Occipital lobe (tissue), 2 donors: ENCODE measurements around the gene MYL11. TPM values are rescaled to one million over a fixed set of nuclear protein-coding genes. Genes with fewer than 3 reads are reported as not detected.
"Not testable (repeated sequence)": the region's sequence is repeated elsewhere in the genome, so short reads cannot be mapped to it uniquely, and the experiment has no call there.

ENCODE experiments used
- DNase-seq: peaks from one replicate; lab custom pipeline; 2025; lab: John Stamatoyannopoulos, UW
- total RNA-seq: library from RNA; depleted of rRNA; stranded (reverse); fragments of >200 nt; gene quantifications from one replicate; pipeline ENCODE4 v1.2.3, GENCODE V29; 2014

MYL11 gene
- total RNA-seq, 1 donor from 2014 or later: 6.1 TPM

- DNase-seq: peak; percentile 82
Observed at GRCh38 chr16:30395155-30395991, 20.8 kb downstream of the MYL11 start, which contains the start of gene ZNF48. TSS of gene ZNF48 (plus strand) at chr16:30395420. CDS start at chr16:30395795, 375 bp downstream.

DNA sequence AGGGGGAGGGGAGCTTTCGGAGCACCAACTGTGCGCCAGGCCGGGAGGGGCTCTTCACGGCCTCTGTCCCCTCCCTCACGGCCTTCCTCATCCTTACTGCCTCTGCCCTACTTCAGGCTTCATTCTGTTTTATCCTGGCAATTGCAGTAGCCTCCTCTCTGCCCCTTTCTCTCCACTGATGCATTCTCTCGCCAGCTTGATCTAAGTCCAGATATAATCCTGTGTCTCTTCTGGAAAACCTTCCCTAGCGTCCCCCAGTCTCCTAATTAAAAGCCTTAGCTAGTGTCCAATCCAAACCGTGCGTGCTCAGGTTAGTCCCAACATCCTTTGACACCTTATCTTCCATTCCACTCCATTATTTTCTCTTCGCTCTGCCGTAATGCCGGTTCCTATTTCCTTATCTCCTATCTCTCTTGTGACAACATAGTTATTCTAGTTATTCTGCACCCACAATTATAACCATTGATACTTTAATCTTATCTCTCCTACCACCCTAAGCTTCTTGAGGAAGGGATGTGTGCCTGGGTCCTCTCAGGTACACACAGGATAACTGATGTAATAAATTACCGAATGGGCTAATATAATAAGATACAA is 21.5 kb downstream of the MYL11 start:
- no peak for DNase-seq

DNA sequence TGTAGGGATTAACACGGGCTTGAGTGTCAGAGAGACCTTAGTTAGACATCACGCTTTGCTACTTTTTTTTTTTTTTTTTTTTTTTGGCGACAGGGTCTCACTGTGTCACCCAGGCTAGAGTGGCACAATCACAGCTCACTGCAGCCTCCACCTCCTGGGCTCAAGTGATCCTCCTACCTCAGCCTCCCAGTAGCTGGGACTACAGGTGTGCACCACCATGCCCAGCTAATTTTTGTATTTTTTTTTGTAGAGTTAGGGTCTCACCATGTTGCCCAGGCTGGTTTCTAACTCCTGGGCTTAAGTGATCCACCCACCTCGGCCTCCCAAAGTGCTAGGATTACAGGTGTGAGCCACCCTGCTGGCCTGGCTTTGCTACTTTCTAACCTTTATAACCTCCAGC is 22.0 kb downstream of the MYL11 start:
- not testable (repeated sequence) for DNase-seq

DNA sequence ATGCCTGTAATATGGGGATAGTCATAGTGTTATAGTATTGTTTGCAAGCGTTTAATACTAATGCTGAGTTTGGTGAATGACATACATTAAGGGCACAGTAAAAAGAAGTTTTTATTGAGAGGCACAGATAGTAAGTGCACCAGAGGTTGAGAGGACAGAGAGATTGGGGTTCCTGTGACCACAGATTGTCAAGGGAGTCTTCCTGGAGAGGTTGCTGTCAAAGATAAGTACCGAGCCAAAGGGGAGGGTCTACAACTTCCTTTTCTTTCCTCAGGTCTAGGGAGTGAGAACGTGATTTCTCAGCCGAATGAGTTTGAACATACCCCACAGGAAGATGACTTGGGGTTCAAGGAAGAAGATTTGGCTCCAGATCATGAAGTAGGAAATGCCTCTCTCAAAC is 22.5 kb downstream of the MYL11 start:
- DNase-seq: no peak

DNA sequence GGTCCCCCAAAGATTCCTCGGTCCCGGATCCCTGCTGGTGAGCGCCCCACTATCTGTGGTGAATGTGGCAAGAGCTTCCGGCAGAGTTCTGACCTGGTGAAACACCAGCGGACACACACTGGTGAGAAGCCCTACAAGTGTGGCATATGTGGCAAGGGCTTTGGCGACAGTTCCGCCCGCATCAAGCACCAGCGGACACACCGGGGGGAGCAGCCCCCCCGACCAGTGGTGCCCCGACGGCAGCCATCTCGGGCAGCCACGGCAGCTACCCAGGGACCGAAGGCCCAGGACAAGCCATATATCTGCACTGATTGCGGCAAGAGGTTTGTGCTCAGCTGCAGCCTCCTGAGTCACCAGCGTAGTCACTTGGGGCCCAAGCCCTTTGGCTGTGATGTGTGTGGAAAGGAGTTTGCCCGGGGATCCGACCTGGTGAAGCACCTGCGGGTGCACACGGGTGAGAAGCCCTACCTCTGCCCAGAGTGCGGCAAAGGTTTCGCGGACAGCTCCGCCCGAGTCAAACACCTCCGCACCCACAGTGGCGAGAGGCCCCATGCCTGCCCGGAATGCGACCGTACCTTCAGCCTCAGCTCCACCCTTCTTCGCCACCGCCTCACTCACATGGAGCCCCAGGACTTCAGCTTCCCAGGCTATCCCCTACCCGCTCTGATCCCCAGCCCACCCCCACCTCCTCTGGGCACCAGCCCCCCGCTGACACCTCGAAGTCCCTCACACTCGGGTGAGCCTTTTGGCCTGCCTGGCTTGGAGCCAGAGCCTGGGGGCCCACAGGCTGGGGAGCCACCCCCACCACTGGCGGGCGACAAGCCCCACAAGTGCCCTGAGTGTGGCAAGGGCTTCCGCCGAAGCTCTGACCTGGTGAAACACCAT is 23.4 kb downstream of the MYL11 start:
- no peak for DNase-seq

DNA sequence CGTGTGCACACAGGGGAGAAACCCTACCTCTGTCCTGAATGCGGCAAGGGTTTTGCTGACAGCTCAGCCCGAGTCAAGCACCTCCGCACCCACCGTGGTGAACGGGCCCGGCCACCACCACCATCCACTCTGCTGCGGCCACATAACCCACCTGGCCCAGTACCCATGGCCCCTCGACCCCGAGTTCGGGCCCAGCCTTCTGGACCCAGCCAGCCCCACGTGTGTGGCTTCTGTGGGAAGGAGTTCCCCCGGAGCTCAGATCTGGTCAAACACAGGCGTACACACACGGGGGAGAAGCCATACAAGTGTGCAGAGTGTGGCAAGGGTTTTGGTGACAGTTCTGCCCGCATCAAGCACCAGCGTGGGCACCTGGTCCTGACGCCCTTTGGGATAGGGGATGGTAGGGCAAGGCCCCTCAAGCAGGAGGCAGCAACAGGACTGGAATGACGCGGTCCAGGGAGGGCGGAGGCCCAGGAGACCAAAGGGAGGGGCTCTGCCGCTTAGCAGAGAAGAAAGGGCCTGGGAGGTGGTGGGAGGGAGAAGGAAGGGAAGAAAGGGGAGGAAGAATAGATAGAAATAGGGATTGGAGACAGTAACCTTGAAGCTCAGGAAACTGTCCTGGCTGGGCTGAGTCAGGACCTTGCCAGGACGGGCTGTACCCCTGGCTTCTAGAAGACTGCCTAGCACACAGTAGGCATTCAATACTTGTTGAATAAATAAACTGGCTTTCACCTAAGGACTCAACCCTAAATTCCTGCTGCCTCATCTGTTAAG is 24.2 kb downstream of the MYL11 start:
- no peak for DNase-seq

- no peak for DNase-seq
Observed at GRCh38 chr16:30399435-30400186, 25.0 kb downstream of the MYL11 start.

GRCh38 chr16:30401768-30402425 is 27.3 kb downstream of the MYL11 start:
- no peak for DNase-seq

- DNase-seq: no peak
Observed at GRCh38 chr16:30406795-30407101, 32.1 kb downstream of the MYL11 start.

- DNase-seq: peak; percentile 92
Observed at GRCh38 chr16:30407102-30407803, 32.7 kb downstream of the MYL11 start, which contains the start of gene ZNF771. TSS of gene ZNF771 (plus strand) at chr16:30407606. CDS start at chr16:30408054, 448 bp downstream.

GRCh38 chr16:30407804-30408534 is 33.4 kb downstream of the MYL11 start:
- no peak for DNase-seq

- peak; percentile 81 for DNase-seq
Observed at GRCh38 chr16:30409125-30410060, 34.8 kb downstream of the MYL11 start.

DNA sequence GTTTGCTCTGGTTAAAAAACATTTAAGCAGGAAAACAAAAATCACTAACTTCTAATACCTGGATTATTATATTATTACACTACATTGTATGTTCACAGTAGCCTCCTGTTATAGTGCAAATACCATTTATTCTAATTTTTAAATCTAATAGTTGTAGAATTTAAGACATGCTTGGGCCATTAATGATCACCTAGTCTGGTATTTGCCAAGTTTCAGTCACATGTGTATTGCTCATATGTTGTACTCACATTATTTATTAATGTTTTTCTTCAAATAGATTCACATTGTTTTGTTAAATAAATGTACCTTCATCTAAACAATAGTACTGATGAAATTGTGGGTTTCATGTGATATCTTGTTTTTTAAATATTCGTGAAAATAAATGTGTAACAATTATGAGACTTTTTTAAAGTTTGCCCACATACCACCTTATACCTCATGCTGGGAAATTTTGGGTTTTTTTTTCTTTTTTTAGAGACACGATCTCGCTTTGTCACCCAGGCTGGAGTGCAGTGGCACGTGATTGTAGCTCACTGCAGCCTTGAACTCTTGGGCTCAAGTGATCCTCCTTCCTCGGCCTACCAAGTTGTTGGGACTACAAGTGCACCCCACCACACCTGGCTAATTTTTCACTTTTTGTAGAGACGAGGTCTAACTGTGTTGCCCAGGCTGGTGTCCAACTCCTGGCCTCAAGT is 38.7 kb downstream of the MYL11 start:
- DNase-seq: no peak

DNA sequence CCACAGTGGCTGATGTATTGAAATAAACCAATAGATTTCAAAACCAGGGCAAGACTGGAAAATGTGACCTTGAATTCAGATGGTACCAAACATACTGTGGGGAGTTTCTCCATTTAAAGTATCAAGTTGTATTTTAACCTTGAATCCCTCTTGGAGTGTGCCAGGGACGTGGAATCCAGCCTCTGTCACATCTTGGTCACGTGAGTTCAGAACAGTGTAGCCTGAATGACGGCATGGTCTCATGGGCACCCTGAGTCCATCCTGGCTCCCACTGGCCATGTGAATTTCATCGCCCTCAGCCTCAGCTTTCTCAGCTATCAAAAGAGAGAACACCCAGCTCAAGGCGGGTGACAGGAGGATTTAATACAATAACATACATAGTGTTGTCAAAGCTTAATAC is 39.6 kb downstream of the MYL11 start:
- DNase-seq: no peak

DNA sequence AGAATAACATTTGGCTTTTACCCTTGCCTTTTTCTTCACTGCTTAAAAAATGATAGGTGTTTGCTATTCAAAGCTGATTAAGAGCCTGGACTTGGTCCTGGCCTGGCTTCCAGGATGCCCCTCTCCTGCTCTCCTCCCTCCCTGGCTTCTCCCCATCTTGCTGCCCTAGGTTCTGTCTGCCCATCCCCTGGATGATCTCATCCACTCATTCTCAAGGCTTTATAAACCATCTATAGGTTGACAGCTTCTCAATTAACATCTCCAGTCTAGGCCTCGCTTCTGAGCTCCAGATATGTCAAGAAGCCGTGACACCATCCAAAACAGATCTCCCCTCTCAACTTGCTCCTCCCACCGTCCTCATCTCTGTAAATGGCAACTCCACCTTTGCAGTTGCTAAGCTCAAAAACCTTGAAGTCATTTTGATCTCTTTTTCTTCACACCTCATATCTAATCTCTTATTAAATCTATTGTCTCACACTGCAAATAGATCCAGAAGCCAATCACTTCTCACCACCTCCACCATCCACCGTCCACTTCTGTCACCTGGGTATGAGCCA is 41.5 kb downstream of the MYL11 start:
- DNase-seq: no peak
